Measurements from ENCODE around the gene SMYD4. TPM values are rescaled to one million over a fixed set of nuclear protein-coding genes. Genes with fewer than 3 reads are reported as not detected.

SMYD4 gene
- total RNA-seq, 1 experiment from 2014 or later: 14.0 TPM

GRCh38 chr17:1730326-1731193 is 99.1 kb downstream of the SMYD4 start:
- DNase-seq: peak; percentile 50
- Histone ChIP-seq H3K27me3 (ENCODE audit: control insufficient read depth, insufficient read depth, low read length) (no peaks in the 10 kb centered on the region), H3K4me3 (ENCODE audit: insufficient read depth, low read depth, low read length) (no peak overlapping the region), H3K36me3 (replicated peaks; ENCODE audit: control insufficient read depth, insufficient read depth, low read length) (no peaks in the 10 kb centered on the region)

GRCh38 chr17:1729966-1730325 is 99.8 kb downstream of the SMYD4 start:
- DNase-seq: peak; percentile 44
- H3K4me3 ChIP-seq (ENCODE audit: insufficient read depth, low read depth, low read length): no peak overlapping the region
- H3K27me3 ChIP-seq (ENCODE audit: control insufficient read depth, insufficient read depth, low read length): no peaks in the 10 kb centered on the region; the same call in 1 of the 2 replicates
- H3K36me3 ChIP-seq (replicated peaks; ENCODE audit: control insufficient read depth, insufficient read depth, low read length): no peaks in the 10 kb centered on the region

Other genes with a start within 250 kb of the SMYD4 start
- 36.0 and 37.7 TPM in 2 replicates for gene SLC43A2, start 201.1 kb downstream of the SMYD4 start, total RNA-seq (2014; rRNA removed; shearing (Covaris generic))
- 5.1 and 7.6 TPM in 2 replicates for gene SCARF1, start 184.2 kb downstream of the SMYD4 start, total RNA-seq (2014; rRNA removed; shearing (Covaris generic))
- 31.0 and 32.8 TPM in 2 replicates for gene RILP, start 180.0 kb downstream of the SMYD4 start, total RNA-seq (2014; rRNA removed; shearing (Covaris generic))
- 128 and 146 TPM in 2 replicates for gene PRPF8, start 145.0 kb downstream of the SMYD4 start, total RNA-seq (2014; rRNA removed; shearing (Covaris generic))
- gene TLCD2, start 119.5 kb downstream of the SMYD4 start, total RNA-seq (2014; rRNA removed; shearing (Covaris generic)): 0.04 and 0.45 TPM in 2 replicates
- 13.2 and 14.3 TPM in 2 replicates for gene WDR81, start 105.2 kb downstream of the SMYD4 start, total RNA-seq (2014; rRNA removed; shearing (Covaris generic))
- gene SERPINF2, start 87.0 kb downstream of the SMYD4 start, total RNA-seq (2014; rRNA removed; shearing (Covaris generic)): 0.52 and 0.74 TPM in 2 replicates
- gene SERPINF1, start 67.8 kb downstream of the SMYD4 start, total RNA-seq (2014; rRNA removed; shearing (Covaris generic)): 30.3 and 33.4 TPM in 2 replicates
- gene RPA1, start 103 bp upstream of the SMYD4 start, total RNA-seq (2014; rRNA removed; shearing (Covaris generic)): 24.6 and 31.2 TPM in 2 replicates
- gene RTN4RL1, start 195.4 kb upstream of the SMYD4 start, total RNA-seq (2014; rRNA removed; shearing (Covaris generic)): 4.0 and 7.0 TPM in 2 replicates
- 37.0 and 53.6 TPM in 2 replicates for gene DPH1, start 200.3 kb upstream of the SMYD4 start, total RNA-seq (2014; rRNA removed; shearing (Covaris generic))
- gene OVCA2, start 212.1 kb upstream of the SMYD4 start, total RNA-seq (2014; rRNA removed; shearing (Covaris generic)): 23.1 and 25.1 TPM in 2 replicates
- gene HIC1, start 225.2 kb upstream of the SMYD4 start, total RNA-seq (2014; rRNA removed; shearing (Covaris generic)): 0.03 and 0.63 TPM in 2 replicates

Measured in H7 (cell line).